ENCODE data around the gene KCNF1.
"Not testable (repeated sequence)": the region's sequence is repeated elsewhere in the genome, so short reads cannot be mapped to it uniquely, and the experiment has no call there.

DNA sequence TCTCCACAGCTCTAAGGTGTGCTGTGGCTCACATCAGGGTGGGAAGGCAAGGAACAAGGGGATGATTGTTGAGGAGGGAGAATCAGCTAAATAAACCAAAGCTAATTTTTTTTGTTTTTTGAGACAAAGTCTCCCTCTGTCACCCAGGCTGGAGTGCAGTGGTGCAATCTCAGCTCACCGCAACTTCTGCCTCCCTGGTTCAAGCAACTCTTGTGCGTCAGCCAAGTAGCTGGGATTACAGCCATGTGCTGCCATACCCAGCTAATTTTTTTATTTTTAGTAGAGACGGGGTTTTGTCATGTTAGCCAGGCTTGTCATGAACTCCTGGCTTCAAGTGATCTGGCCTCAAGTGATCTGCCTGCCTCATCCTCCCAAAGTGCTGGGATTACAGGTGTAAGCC lies 46.7 kb downstream of the KCNF1 start:
- TF ChIP-seq, protein P1, sequence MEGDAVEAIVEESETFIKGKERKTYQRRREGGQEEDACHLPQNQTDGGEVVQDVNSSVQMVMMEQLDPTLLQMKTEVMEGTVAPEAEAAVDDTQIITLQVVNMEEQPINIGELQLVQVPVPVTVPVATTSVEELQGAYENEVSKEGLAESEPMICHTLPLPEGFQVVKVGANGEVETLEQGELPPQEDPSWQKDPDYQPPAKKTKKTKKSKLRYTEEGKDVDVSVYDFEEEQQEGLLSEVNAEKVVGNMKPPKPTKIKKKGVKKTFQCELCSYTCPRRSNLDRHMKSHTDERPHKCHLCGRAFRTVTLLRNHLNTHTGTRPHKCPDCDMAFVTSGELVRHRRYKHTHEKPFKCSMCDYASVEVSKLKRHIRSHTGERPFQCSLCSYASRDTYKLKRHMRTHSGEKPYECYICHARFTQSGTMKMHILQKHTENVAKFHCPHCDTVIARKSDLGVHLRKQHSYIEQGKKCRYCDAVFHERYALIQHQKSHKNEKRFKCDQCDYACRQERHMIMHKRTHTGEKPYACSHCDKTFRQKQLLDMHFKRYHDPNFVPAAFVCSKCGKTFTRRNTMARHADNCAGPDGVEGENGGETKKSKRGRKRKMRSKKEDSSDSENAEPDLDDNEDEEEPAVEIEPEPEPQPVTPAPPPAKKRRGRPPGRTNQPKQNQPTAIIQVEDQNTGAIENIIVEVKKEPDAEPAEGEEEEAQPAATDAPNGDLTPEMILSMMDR (IDR thresholded peaks at IDR 0.05) = not testable (repeated sequence)
- not testable (repeated sequence) for TF ChIP-seq EP300 (IDR thresholded peaks at IDR 0.05)

Data from tibial nerve (tissue), 4 donors.